Tibial artery (tissue), 4 donors: ENCODE results near the gene NMNAT3.

ENCODE experiments used
- DNase-seq, 2 donors: peaks; one replicate each; pipeline ENCODE4 v3.0.0-alpha.2; 2019
- H3K27ac ChIP-seq, 2 donors: fragments of 200-600 bp; sonication (generic) in 1 of 2; 1 replicate in 1 of 2; 2 replicates in 1 of 2; pipeline ENCODE4 v1.5.1; 2018 to 2019; ENCODE audit warnings: mild to moderate bottlenecking in 1 of 2
- H3K27me3 ChIP-seq, 2 donors: fragments of 200-600 bp; sonication (generic) in 1 of 2; one replicate each; pipeline versions ENCODE4 v1.5.1 to v1.6.0; 2016 to 2019
- H3K36me3 ChIP-seq, 3 donors: fragments of 200-600 bp; sonication (generic) in 2 of 3; one replicate each; pipeline ENCODE4 v1.5.1; 2016 to 2019; ENCODE audit warnings: mild to moderate bottlenecking in 2 of 3
- H3K4me1 ChIP-seq, 4 donors: fragments of 200-600 bp; sonication (generic) in 2 of 4; 1 replicate in 3 of 4; 2 replicates in 1 of 4; pipeline ENCODE4 v1.5.1; 2016 to 2019
- H3K4me3 ChIP-seq, 2 donors: fragments of 200-600 bp; sonication (generic) in 1 of 2; 1 replicate in 1 of 2; 2 replicates in 1 of 2; pipeline ENCODE4 v1.5.1; 2018 to 2019; ENCODE audit warnings: mild to moderate bottlenecking in 2 of 2
- H3K9me3 ChIP-seq, 3 donors: fragments of 200-600 bp; sonication (generic) in 1 of 3; one replicate each; pipeline ENCODE4 v1.5.1; 2016 to 2019
- intact Hi-C: fragments of 100-400 bp; cut with DNase I; formaldehyde crosslinking; loops from one replicate; pipeline ENCODE4 v1.15.0; 2023; ENCODE audit warnings: low total_unique reads
- TF ChIP-seq, protein P1 (sequence below), 2 experiments: fragments of 200-600 bp in 1 of 2; fragments of 450-650 bp in 1 of 2; IDR thresholded peaks; one replicate each; pipeline ENCODE4 v1.5.1; 2017 to 2019; ENCODE audit warnings: antibody characterized with exemption in 2 of 2, mild to moderate bottlenecking in 1 of 2, moderate library complexity in 1 of 2

Gene NMNAT3

DNA sequence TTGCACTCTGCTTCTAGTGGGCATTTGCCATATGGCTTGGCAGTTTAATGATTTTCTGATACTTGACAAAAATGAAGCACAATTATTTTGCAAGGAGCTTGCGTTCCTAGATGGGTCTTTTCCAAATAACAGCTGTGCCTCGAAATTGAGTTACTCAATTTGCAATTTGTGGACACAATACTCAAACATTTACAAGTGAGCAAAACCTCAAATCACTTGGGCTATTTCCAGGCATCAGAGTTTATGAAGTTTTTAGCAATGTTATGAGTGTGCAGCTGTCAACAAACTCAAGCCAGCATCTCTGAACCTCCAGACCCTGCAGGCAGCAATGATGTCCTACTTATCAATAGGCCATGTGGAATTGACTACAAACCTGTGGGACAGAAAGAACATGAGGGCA is 41.3 kb downstream of the NMNAT3 start:
- DNase-seq, result no peak
- Histone ChIP-seq H3K27ac (no peak overlapping the region), H3K4me1 (no peaks in the 10 kb centered on the region), H3K4me3 (no peak overlapping the region), H3K27me3 (no peaks in the 10 kb centered on the region), H3K36me3 (peaks cover 0 to 22% (median 10%) of the 10 kb centered on the region in 3 donors), H3K9me3 (no peaks in the 10 kb centered on the region)
- TF ChIP-seq, protein P1, sequence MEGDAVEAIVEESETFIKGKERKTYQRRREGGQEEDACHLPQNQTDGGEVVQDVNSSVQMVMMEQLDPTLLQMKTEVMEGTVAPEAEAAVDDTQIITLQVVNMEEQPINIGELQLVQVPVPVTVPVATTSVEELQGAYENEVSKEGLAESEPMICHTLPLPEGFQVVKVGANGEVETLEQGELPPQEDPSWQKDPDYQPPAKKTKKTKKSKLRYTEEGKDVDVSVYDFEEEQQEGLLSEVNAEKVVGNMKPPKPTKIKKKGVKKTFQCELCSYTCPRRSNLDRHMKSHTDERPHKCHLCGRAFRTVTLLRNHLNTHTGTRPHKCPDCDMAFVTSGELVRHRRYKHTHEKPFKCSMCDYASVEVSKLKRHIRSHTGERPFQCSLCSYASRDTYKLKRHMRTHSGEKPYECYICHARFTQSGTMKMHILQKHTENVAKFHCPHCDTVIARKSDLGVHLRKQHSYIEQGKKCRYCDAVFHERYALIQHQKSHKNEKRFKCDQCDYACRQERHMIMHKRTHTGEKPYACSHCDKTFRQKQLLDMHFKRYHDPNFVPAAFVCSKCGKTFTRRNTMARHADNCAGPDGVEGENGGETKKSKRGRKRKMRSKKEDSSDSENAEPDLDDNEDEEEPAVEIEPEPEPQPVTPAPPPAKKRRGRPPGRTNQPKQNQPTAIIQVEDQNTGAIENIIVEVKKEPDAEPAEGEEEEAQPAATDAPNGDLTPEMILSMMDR (IDR thresholded peaks at IDR 0.05), result no peak
- intact Hi-C loops, result no loop called here

DNA sequence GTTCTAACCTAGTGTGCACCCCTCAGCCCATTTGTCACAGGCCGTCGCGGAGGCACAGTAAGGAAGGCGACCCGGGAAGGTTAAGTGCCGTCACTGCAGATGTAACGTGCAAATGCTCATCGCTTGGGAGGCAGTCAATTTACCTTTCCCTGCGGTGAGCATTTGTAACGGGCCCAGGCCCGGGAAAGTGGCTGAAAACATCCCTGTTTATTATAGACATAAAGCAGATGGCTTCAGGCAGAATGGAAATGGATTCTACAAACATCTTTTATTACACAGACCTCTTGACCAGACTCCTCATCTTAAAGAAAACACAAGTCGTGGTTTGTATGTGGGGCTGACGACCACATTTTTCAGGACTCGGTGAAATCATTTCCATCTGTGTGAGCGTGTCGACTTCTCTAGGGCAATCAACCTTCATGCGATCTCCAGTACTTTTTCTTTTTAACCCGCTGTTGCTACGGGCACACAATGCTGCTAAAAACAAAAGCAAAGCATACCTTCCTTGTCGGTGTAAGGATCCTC is 43.6 kb downstream of the NMNAT3 start:
- Histone ChIP-seq H3K4me3 (no peak overlapping the region), H3K27me3 (no peaks in the 10 kb centered on the region), H3K27ac (no peak overlapping the region), H3K9me3 (no peaks in the 10 kb centered on the region), H3K36me3 (peaks cover 0 to 22% (median 10%) of the 10 kb centered on the region in 3 donors), H3K4me1 (no peaks in the 10 kb centered on the region)
- TF ChIP-seq, protein P1 (IDR thresholded peaks at IDR 0.05), result no peak
- intact Hi-C loops, result no loop called here
- DNase-seq, result no peak

DNA sequence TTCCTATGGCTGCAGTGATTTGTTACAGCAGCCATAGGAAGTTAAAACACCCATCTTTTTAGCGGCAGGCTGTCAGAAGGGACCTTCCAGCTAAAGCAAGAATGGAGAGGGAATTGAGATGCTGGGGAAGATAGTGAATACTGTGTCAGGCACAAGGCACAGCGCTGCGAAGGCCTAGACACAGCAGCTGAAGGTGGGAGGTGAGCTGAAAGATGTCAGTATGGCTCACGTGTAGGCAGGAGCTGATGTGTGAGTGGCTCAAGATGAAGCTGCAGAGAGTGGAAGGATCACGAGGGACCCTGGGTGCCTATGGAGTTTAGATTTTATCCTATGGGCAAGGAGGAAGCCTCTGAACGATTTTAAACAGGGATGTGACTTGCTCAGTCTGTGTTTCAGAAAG is 44.3 kb downstream of the NMNAT3 start:
- Histone ChIP-seq H3K27me3 (no peaks in the 10 kb centered on the region), H3K9me3 (no peaks in the 10 kb centered on the region), H3K36me3 (peaks cover 0 to 22% (median 10%) of the 10 kb centered on the region in 3 donors), H3K4me1 (no peaks in the 10 kb centered on the region), H3K27ac (no peak overlapping the region), H3K4me3 (no peak overlapping the region)
- DNase-seq, result no peak
- TF ChIP-seq, protein P1 (IDR thresholded peaks at IDR 0.05), result no peak
- intact Hi-C loops, result no loop called here

DNA sequence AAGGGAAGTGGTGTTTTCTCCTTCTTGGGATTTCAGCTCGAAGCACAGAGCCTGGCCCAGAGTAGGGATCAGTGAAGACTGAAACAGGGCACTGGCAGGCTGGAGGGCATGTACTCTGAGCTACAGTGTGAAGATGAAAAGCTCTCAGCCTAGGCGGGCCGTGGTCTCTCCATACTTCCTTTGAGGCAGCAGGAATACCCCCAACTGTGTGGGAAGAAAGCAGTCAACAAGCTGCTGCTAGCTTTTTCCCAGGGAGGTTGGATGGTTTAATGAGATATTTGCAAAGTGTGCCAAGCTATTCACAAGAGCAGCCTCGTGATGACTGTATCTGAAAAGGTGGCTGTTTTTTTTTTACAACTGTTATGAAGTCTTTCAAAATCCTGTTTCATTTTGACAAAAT is 47.2 kb downstream of the NMNAT3 start:
- Histone ChIP-seq H3K27ac (no peak overlapping the region), H3K27me3 (no peaks in the 10 kb centered on the region), H3K36me3 (peaks cover 0 to 16% (median 6%) of the 10 kb centered on the region in 3 donors), H3K4me1 (no peaks in the 10 kb centered on the region), H3K9me3 (peaks cover 0 to 3% (median 0%) of the 10 kb centered on the region in 3 donors), H3K4me3 (no peak overlapping the region)
- intact Hi-C loops, result no loop called here
- TF ChIP-seq, protein P1 (IDR thresholded peaks at IDR 0.05), result no peak
- DNase-seq, result no peak

DNA sequence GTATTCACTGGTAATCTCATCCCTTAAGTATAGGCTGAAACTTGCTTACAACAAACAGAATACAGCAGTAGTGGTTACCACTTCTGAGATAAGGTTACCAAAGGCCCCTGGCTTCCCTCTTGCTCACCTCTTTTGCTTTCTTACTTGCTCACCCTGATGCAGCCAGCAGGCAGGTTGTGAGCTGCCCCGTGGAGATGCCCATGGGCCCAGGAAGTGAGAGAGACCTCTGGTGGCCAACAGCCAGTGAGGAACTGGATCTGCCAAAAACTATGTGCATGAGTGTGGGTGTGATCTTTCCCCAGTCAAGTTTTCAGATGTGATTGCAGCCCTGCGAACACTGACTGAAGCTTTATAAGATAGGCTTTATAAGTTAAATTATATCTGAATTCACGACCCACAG is 48.7 kb downstream of the NMNAT3 start:
- DNase-seq, result no peak
- intact Hi-C loops, result no loop called here
- H3K9me3 ChIP-seq, result peaks cover 0 to 3% (median 0%) of the 10 kb centered on the region in 3 donors
- H3K36me3 ChIP-seq, result peaks cover 0 to 8% (median 6%) of the 10 kb centered on the region in 3 donors
- no peaks in the 10 kb centered on the region for H3K27me3 ChIP-seq
- no peak overlapping the region for H3K4me3 ChIP-seq
- no peaks in the 10 kb centered on the region for H3K4me1 ChIP-seq
- H3K27ac ChIP-seq, result no peak overlapping the region
- TF ChIP-seq, protein P1 (IDR thresholded peaks at IDR 0.05), result no peak

DNA sequence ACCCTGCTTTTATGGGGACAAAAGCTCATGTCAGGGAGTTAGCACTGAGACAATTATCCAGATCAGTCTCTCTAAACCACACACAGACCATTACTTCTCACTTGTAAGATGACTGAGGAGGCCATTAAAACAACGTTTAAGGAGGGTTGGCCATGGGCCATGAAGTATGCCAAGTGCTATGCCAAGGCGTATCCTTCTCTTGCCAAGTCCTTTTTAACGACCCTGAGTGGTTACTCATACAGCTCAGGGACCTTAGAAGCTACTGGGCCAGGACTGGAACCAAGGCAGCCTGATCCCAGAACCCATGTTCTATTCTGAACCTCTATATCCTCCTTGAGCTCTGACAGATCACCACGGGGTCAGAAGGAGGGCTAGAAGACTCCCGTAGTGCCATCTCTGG is 50.0 kb downstream of the NMNAT3 start:
- TF ChIP-seq, protein P1 (IDR thresholded peaks at IDR 0.05), result no peak
- no peak for DNase-seq
- H3K4me3 ChIP-seq, result no peak overlapping the region
- H3K9me3 ChIP-seq, result peaks cover 0 to 3% (median 0%) of the 10 kb centered on the region in 3 donors
- intact Hi-C loops, result no loop called here
- no peaks in the 10 kb centered on the region for H3K36me3 ChIP-seq
- H3K27ac ChIP-seq, result no peak overlapping the region
- no peaks in the 10 kb centered on the region for H3K4me1 ChIP-seq
- H3K27me3 ChIP-seq, result no peaks in the 10 kb centered on the region
